Right ventricle myocardium superior (tissue), 1 donor: ENCODE data around the gene DENND1C. TPM values are rescaled to one million over a fixed set of nuclear protein-coding genes. Genes with fewer than 3 reads are reported as not detected.
A peak's percentile ranks its signal among the peaks of the same experiment; 100 is the strongest.

Experiments
- ATAC-seq: fragments of 200-7000 bp; cut with Tn5 transposase; one replicate; pipeline ENCODE4 v1.9.1; 2020; ENCODE audit warnings: mild to moderate bottlenecking; ENCODE audit not compliant: poor library complexity
- DNase-seq: peaks from one replicate; pipeline ENCODE4 v3.0.0-alpha.2; 2020
- intact Hi-C: fragments of 100-400 bp; cut with DNase I; formaldehyde crosslinking; loops from one replicate; pipeline ENCODE4 v1.11.2; 2022
- total RNA-seq: library from RNA; stranded (reverse); fragmentation: NEBNext Ultra II Directional; extraction: Animal tissue kit (Norgen Biotek cat#: 25700); gene quantifications from one replicate; pipeline ENCODE4 v1.2.1, GENCODE V29; 2021
- donor health status: DM: no; HTN: yes; CAD: no; lungs with severe emphysema.

The DENND1C gene
- total RNA-seq, 1 donor from 2014 or later = 0.35 TPM

DNA sequence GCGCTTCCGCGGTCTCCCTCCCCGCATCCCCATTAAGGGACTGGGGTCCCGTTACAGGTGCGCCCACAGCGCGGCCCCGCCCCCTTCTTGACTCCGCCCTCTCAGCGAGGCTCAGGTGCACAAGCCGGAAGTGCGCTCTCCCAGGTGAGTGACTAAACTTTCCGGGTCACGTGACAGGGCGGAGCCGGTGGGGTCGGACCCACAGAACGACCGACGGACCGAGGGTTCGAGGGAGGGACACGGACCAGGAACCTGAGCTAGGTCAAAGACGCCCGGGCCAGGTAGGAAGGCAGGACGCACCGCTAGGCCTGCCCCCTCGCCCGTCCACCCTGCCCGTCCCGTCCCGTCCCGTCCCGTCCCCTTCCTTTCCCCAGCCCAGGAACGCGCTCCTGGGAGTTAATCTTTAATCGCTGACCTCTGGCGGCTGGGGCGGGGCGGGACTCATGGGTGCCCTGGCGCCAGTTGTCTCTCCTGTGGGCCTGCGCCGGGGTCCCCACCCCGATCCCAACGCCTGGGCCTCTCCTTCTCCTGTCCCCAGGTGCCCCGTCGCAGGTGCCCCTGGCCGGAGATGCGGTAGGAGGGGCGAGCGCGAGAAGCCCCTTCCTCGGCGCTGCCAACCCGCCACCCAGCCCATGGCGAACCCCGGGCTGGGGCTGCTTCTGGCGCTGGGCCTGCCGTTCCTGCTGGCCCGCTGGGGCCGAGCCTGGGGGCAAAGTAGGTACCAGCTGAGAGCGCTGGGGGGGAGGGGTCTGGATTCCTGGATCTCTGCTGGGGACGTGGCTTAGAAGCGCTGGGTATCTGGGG lies 17.3 kb downstream of the DENND1C start, which contains the start of gene CRB3:
CRB3 (plus strand) TSS at position 202 of the 804 bp plus-strand sequence; CDS start at position 633, 431 bp downstream.
- DNase-seq (no peak), ATAC-seq (no peak)
- intact Hi-C loops = no loop called here

DNA sequence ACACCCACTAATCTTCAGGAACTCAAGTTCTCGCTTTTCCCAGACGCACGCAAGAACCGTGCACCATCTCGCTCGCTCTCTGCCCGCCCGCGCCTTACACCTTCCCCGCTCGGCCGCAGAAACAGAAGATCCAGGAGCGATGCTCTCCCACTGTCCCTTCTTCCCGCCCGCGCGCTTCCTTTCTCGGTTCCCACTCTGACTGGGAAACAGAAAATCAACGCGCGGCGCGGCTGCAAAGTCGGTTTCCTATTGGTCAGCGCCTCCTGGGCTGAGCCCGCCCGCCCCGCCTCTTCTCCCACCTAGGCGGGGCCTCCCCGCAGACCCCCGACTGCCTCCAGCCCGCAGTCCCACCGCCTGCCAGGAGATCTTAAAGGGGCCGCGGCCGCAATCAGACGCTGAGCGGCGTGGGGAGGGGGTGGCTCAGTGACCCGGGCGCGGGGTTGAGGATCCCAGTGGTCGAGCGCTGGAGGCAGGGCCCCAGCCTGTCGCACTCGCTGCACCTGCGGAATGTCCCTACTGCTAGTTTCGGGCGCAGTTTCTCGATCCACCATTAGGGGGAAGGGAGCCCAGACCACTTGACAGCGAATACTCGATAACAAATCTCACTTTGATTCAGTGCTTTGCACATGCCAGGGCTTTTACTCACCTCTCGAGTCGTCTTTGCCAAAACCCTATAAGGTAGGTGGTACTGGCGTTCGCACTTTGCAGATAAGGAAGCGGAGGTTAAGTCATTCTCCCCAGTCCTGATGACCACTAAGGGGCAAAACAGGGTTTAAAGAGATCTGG lies 21.3 kb downstream of the DENND1C start:
- ATAC-seq = peak; percentile 97
- peak; percentile 97 for DNase-seq
- intact Hi-C loops = no loop called here

DNA sequence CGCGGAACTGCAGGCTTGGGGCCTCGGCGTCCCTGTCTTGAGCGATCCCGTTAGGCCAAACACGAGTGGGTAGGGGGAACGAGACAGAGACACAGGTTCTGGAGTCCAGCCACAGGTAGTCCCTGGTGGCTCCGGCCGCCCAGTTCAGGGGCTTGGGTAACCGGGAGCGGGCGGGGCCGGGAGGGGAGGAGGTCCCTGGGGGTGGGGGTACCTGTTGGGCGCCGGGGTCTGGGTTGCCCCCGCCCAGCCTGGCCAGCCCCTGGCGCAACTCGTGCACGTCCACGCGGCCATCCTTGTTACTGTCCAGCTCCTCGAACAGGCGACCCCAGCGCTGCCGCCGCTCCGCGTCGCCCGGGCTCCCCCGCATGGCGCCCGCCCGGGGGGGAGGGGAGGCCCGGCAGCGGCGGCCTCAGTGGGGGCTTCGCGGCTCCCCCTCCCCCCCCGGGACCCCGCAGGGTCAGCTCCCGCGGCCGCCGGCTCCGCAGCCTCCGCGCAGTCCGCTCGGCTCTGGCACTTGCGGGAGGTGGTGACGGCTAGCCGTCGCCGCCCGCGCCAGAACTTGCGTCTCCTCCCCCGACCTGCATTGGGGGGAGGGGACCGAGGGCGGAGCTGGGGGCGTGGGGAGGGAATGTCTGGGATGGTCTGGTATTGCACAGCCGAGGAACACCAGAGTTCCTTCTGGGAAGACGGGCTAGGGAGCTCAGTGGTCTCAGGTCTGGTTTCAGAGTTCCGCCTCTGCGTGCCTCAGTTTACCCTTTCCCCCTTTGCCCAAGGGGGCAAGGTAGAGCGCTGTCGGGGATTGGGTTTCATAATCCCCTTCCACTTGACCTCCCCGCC lies 22.1 kb downstream of the DENND1C start, which contains the start of gene SLC25A23:
SLC25A23 (minus strand) TSS at position 531 of the 837 bp plus-strand sequence; CDS start at position 367, 164 bp downstream.
- intact Hi-C loops = loop anchor here (5.0 kb wide), 1 partner anchor 67 kb away; the partner anchor contains the start of gene GTF2F1
- DNase-seq (peak; percentile 77), ATAC-seq (peak; percentile 85)

DNA sequence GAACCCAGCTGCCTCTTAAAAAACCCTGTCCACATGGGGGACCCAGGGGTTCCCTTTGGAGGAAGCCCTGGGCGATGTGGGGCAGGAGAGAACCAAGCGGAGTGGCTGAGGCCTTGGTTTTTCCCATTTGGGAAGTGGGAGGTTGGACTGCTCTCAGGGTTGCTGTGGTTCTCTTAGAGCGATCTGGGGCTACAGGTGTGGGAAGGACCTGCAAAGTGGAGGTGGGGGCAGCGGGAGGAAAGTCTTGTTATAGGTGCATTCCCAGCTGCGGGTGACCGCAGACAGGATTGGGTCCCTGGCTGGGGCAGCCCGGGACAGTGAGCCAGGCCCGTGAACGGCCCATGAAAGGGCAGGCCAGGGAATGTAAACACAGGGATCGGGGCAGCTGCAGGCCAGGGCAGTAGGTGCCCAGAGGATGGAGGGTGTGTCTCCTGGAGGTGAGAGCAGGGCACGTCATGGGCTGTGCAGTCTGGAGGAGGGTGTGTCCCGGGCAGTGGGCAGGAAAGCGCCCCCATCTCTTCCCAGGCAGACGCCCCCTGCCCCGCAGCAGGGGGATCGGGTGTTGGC lies 22.8 kb downstream of the DENND1C start:
- intact Hi-C loops = loop anchor here (5.0 kb wide), 1 partner anchor 66 kb away; the partner anchor contains the start of gene GTF2F1
- ATAC-seq (no peak), DNase-seq (no peak)

DNA sequence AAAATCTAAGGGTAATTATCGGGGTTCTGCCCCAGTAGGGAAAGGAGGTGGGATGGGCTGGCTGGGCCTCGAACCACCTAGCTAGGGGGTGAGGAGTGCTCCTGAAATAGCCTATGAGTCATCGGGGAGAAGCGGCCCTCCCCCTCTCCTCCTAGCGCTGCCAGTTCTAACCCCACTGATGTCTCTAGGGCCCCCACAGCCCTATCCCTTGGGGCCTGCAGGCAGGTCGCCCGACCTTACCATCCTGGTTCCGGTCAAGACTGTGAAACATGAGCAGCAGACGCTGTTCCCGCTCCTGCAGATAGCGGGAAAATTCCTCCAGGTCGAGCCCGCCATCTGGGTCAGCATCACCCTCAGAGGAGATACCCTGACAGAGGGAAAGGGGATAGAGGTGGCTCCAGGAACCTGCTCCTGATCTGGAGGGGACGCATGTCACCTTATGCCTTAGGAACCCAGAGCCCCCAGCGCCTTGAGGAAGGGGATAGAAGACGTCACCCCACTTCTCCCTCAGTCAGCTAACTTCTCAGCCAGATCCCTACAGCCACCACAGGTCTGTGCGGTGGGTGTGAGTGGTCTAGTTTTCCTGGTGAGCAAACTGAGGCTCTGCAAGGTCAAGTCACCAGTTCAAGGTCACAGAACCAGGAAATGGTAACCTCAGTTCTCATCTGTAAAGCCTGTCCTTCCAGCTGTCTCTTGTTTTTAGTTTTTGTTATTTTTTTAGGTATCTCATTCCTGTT lies 23.5 kb downstream of the DENND1C start:
- ATAC-seq (no peak), DNase-seq (no peak)
- intact Hi-C loops = loop anchor here (5.0 kb wide), 1 partner anchor 66 kb away; the partner anchor contains the start of gene GTF2F1

DNA sequence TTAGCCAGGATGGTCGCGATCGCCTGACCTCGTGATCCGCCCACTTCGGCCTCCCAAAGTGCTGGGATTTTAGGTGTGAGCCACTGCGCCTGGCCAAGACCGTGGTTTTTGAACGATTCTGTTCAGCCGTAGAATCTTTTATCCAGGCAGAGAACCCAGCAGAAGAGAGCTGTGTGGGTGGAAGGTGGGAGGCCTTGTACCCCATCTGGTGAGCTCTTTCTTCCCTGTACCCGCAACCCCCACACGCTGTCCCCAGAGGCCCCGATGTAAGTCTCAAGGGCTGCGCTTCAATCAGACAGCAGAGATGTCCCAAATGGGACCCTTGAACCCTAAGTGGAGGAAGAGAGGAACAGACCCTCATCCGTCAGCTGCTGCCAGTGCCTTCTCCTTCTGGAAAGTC lies 25.7 kb downstream of the DENND1C start:
- DNase-seq (no peak), ATAC-seq (no peak)
- intact Hi-C loops = loop anchor here (5.0 kb wide), 1 partner anchor 64 kb away; the partner anchor contains the start of gene GTF2F1

DNA sequence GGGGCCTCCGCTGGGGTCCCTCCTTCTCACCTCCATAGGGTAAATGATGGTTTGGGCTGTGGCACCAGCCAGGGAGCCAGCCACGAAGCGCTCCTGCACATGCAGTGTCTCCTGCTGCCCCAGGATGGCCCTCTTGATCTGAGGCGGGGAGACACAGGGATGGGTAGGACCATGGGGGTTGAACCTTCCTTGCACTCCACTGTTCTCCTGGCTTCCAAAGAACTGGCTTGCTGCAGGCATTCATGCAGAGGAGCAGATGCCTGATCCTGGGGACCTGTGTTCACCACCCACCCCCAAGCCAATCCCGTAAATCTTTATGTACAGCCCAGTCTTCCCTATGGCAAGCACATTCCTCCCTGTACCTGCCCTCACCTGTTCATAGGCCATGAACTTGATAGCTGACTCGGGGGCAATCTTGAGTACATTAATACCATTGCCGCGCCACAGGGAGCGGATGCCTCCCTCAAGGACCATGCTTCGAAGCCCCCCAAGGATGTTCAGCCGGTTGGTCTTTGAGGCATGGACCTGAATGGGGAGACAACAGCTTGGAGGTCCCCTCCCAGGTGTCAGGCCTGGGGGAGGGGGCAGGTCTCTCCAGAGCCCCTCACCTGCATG lies 27.5 kb downstream of the DENND1C start:
- DNase-seq = no peak
- ATAC-seq = no peak
- intact Hi-C loops = no loop called here

DNA sequence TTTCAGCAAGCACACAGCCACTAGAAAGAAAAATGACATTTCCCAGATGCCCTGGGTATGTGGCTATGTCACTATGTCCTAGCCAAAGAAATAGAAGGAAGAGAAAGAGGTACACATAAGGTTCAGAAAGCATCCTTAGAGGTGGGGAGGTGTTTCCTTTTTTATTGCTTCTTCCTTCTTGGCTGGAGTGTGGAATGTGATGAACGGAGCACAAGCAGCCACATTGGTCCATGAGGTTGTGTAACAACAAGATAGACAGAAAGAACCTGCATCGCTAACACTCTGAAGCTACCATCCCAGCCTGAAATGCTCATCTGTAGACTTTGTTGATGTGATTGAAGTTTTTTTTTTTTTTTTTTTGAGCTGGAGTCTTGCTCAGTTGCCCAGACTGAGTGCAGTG lies 28.7 kb downstream of the DENND1C start:
- DNase-seq (no peak), ATAC-seq (no peak)
- intact Hi-C loops = no loop called here

DNA sequence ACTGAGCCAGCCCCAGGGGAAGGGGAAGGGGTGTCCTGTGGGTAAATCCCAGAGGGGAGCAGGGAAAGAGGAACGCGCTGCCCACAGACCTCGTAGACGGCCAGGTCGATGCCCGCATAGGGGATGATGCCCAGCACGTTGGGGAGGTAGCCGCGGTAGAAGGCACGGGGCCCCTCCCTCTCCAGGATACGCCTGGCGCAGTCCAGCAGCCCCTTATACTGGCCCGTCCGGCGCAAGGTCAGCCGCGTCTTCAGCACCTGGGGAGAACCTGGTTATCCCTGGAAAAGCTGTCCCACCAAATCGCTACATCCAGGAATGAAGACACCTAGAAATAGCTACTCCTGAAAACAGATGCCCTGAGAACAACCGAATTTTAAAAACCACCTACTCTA lies 29.4 kb downstream of the DENND1C start:
- no peak for DNase-seq
- ATAC-seq = no peak
- intact Hi-C loops = no loop called here

DNA sequence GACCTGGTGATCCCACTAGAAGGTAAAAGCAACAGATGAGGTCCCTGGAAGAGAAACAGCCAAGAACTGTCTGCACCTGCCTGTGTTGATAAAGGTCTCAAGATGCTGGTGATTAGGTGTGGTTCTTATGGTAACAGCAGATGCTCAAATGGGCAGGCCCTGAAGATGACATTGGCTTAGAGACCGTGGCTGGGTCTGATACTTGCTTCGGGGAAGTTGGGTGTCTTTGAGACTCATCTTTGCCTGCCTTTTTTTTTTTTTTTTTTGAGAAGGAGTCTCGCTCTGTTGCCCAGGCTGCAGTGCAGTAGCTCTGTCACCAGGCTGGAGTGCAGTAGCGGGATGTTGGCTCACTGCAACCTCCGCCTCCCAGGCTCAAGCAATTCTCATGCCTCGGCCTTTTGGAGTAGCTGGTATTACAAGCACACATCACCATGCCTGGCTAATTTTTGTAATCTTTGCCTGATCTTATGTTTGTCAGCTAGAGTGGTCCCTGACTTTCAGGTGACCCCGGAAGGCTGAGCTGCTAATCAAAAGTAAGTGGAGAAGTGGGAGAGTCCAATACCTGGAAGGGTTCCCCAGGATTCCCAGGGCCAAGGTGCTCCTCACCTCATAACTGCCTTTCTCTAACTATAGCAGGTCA lies 29.9 kb downstream of the DENND1C start:
- DNase-seq (no peak), ATAC-seq (no peak)
- intact Hi-C loops = no loop called here

DNA sequence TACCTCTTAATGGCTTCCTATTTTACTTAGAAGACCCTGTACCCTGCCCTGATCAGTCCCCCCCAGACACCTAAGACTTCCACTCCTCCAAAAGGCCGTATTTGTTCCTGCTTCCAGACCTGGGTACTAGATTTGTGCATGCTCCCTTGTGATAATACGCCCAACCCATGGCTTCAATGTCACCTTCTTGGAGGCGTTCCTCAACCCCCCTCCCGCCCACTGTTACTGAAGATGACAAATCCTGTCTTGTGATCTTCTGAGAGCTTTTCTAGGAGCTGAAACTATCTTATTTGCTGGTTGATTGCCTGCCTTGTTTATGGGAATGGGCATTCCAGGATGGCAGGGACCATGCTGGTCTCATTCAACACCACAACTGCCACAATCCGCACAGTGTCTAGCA lies 31.4 kb downstream of the DENND1C start:
- intact Hi-C loops = no loop called here
- DNase-seq (no peak), ATAC-seq (no peak)

DNA sequence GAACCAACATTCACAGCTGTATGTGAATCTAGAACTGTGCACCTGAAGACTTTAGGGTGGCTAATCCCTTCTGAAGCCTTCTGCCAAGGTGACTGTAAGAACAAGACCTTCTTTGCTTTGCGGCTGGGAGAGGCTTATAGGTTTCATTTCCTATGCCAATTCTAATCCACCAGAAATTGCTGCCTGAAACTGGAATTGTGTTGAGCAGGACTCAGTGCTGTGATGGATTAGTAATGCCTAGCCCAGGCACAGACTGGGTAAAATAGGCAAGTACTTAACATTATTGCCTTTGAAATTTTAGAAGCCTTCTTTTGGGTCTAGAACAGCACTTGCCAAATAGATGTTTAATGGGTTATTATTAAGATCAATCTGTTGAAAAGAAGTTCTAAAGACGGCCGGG lies 33.5 kb downstream of the DENND1C start:
- no peak for DNase-seq
- ATAC-seq = no peak
- intact Hi-C loops = no loop called here

DNA sequence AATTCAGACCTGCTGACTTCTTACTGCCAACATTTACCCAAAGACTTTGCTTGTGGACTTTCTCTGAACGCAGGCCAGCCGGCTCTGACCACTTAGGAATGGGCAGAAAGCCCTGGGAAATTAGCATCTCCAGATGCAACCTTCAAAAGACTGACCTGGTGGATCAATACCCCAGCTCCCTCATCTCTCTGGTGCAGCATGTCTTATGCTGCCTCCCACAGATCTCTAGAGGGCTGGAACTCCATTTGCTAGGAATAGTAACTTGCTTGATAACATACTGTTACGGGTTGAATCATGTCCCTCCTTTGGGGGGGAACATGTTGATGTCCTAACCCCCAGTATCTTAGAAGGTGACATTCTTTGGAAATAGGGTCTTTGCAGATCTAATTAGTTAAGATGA lies 35.1 kb downstream of the DENND1C start:
- no peak for DNase-seq
- intact Hi-C loops = no loop called here
- no peak for ATAC-seq

DNA sequence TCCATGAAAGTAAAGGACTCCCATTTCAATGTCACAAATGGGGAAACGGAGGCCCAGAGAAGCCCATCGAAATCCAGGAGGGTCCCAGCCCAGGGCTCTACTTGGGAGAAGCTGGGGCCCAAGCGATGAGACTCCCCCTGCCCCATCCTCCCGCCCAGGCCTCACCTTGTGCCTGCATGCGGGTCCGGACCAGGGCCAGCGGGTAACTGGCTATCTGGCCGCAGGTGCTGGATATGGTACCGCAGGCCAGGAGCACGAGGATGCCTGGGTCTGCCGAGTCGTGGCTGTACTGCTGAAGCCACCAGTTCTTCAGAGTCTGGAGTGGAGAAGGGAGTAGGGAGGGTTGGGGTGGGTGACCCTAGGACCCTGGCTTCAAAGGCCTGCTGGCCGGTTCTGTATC lies 37.6 kb downstream of the DENND1C start:
- no peak for DNase-seq
- intact Hi-C loops = no loop called here
- ATAC-seq = no peak

DNA sequence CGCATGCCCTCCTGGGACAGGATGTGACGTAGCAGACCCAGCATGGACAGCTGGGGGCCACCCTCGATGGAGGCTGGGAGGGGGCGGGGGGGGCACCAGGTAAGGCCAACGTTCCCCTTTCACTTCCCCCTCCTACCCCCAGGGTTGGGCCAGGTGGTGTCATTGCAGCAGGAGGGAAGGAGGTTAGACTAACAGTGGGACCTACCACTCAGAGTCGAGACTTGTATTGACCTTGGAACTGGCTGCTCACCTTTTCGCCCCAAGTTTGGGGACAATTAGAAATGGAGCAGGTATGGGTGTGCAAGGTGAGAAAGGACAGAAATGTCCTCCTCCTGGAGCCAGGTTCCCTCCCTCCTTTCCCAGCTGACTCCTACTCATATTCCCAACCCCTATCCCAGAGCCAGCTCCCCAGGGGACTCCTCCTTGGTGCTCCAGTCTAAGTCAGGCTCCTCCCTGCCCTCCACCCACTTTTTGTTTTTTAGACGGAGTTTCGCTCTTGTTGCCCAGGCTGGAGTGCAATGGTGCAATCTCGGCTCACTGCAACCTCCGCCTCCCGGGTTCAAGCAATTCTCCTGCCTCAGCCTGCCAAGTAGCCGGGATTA lies 39.4 kb downstream of the DENND1C start:
- intact Hi-C loops = no loop called here
- no peak for DNase-seq
- no peak for ATAC-seq

DNA sequence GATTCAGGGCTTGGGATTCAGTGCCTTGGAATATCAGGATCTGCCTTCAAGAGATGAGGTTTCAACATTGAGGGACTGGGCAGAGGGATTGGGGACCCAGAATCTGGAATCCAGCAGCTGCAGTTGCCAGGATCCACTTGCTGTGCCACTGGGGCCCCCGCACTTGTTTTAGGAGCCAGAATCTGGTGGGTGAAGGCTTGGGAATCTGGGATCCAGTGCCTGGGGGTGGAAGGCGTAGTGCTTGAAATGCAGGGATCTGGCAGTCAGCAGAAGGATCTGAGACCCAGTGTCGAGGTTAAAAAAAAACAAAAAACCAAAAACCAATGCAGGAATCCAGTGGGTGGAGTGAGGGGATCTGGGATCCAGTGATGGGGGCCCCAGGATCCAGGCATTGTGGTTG lies 40.7 kb downstream of the DENND1C start:
- no peak for ATAC-seq
- intact Hi-C loops = no loop called here
- no peak for DNase-seq

DNA sequence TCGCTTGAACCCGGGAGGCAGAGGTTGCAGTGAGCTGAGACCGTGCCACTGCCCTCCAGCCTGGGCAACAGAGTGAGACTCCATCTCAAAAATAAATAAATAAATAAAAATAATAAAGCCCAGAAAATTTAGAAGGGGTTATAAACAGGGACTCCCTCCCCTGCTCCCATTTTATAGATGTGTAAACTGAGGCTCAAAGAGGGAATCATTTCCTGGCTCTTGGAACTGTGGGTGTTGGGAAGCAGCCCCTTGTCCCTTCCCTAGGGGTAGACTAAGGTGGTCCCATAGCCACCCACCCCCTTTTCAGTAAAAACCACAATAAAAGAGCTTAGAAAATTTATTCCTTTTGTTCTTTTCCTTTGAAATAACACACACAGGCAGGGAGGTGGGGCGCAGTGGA lies 41.8 kb downstream of the DENND1C start:
- intact Hi-C loops = no loop called here
- DNase-seq = no peak
- ATAC-seq = no peak
